Coronary artery (tissue), 2 donors: ENCODE measurements around the gene IYD.

Source experiments
- DNase-seq: peaks from one replicate; pipeline ENCODE4 v3.0.0-alpha.2; 2017; ENCODE audit warnings: low spot score
- H3K27ac ChIP-seq, 2 donors: fragments of 200-600 bp; sonication (generic); one replicate each; pipeline ENCODE4 v1.5.1; 2016 to 2019
- H3K4me3 ChIP-seq: fragments of 200-600 bp; sonication (generic); 2 replicates; pipeline ENCODE4 v1.5.1; 2016; ENCODE audit warnings: mild to moderate bottlenecking, moderate library complexity
- TF ChIP-seq, protein P1 (sequence below): fragments of 200-600 bp; sonication (generic); IDR thresholded peaks from one replicate; pipeline ENCODE4 v1.5.1; 2019; ENCODE audit warnings: antibody characterized with exemption

The IYD gene

DNA sequence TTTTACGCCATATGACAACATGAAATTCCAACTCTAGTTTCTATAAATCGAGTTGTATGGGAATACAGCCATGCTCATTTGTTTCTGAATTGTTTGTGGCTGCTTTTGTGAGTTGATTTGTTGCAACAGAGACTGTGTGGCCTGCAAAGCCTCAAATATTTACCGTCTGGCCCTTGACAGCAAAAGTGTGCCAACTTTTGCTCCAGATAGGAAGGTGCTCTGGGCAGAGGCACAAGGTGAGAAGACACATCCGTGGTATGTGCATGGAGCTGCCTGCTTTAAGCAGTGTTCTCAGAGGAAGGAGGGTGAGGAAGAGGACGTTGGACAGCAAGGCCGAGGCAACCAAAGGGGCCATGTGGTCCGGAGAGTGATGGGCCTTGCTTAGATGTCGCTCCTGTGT is 57.4 kb downstream of the IYD start:
- Histone ChIP-seq H3K27ac (no peak overlapping the region), H3K4me3 (no peak overlapping the region)
- DNase-seq, result no peak
- TF ChIP-seq, protein P1, sequence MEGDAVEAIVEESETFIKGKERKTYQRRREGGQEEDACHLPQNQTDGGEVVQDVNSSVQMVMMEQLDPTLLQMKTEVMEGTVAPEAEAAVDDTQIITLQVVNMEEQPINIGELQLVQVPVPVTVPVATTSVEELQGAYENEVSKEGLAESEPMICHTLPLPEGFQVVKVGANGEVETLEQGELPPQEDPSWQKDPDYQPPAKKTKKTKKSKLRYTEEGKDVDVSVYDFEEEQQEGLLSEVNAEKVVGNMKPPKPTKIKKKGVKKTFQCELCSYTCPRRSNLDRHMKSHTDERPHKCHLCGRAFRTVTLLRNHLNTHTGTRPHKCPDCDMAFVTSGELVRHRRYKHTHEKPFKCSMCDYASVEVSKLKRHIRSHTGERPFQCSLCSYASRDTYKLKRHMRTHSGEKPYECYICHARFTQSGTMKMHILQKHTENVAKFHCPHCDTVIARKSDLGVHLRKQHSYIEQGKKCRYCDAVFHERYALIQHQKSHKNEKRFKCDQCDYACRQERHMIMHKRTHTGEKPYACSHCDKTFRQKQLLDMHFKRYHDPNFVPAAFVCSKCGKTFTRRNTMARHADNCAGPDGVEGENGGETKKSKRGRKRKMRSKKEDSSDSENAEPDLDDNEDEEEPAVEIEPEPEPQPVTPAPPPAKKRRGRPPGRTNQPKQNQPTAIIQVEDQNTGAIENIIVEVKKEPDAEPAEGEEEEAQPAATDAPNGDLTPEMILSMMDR, result no peak

DNA sequence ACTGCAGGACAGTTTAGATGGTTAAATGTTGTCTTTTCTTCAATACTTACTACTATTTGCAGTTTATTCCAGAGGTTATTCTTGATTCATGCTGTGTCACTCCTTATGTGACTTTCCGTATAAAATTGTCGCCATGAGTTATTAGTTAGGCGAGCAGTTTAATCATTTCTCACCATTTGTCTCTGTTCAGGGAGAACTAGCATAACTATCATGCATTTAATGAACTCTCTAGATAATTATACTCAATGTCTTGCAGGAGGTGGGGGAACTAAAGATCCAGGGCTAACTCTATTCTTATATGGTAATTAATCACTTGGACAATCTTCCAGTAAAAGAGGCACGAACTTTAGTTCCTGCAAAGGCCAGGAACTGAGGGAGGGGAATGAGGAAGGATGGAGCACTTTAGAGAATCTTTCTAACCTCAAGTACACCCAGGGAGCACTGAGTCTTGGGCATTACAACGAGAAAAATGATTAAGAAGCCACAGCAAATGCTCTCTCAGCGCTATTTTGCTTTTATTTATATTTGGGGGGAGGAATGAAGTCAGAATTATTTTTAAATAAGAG is 58.3 kb downstream of the IYD start:
- DNase-seq, result no peak
- TF ChIP-seq, protein P1, result no peak
- Histone ChIP-seq H3K4me3 (no peak overlapping the region), H3K27ac (no peak overlapping the region)

DNA sequence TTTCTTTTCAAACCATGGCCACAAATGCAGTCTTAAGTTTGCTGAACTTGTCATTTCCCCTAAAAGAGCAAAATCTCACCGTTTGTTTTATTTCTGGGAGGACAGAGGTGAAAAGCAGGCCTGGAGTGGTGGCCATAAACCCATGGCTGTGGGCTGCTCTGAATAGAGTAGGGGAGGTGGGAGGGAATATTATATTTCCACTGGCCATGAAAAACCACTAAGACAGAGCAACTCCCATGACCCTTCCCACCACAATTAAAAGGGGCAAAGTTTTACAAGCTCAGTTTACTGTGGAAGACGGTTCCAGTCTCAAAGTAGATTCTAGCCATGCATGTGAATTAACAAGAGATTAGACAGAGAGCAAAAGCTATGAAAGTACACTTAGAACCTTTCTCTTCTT is 59.0 kb downstream of the IYD start:
- TF ChIP-seq, protein P1, result no peak
- DNase-seq, result no peak
- Histone ChIP-seq H3K4me3 (no peak overlapping the region), H3K27ac (no peak overlapping the region)

DNA sequence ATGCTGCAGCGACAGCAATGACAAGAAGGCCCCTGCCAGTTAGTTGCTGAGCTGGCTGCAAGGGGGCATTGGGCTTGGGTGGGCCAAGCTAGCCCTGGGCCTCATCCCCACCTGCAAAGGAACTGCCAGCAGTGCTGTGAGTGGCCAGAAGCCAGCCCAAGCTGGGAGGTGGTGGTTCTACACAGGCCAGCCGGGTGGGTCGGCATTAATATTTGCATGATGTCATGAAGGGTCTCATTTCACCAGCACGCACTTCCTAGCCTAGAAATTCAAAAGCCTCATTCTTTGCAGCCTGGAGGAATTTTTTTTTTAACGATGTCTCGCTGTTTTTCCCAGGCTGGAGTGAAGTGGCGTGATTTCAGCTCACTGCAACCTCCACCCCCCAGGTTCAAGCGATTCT is 62.0 kb downstream of the IYD start:
- no peak for DNase-seq
- Histone ChIP-seq H3K27ac (no peak overlapping the region), H3K4me3 (no peak overlapping the region)
- TF ChIP-seq, protein P1, result no peak

GRCh38 chr6:150435360-150435759 is 66.5 kb downstream of the IYD start:
- TF ChIP-seq, protein P1, result no peak
- H3K27ac ChIP-seq, result no peak overlapping the region
- no peak for DNase-seq
- no peak overlapping the region for H3K4me3 ChIP-seq

- no peak overlapping the region for H3K4me3 ChIP-seq
- TF ChIP-seq, protein P1, result no peak
- DNase-seq, result no peak
- H3K27ac ChIP-seq, result no peak overlapping the region
Measured at GRCh38 chr6:150435832-150436231, 67.0 kb downstream of the IYD start.

- Histone ChIP-seq H3K27ac (no peak overlapping the region), H3K4me3 (no peak overlapping the region)
- TF ChIP-seq, protein P1, result no peak
- DNase-seq, result no peak
Measured at GRCh38 chr6:150439373-150439772, 70.6 kb downstream of the IYD start.
